ENCODE results near the gene SH3RF3. TPM values are rescaled to one million over a fixed set of nuclear protein-coding genes. Genes with fewer than 3 reads are reported as not detected.
A peak's percentile ranks its signal among the peaks of the same experiment; 100 is the strongest.

Gene SH3RF3
- total and polyA plus RNA-seq, 9 of the 15 experiments (the other 6 are each of a cell fraction or from before 2014, with no cell fraction given), result 0.02 TPM; not detected in 8

DNA sequence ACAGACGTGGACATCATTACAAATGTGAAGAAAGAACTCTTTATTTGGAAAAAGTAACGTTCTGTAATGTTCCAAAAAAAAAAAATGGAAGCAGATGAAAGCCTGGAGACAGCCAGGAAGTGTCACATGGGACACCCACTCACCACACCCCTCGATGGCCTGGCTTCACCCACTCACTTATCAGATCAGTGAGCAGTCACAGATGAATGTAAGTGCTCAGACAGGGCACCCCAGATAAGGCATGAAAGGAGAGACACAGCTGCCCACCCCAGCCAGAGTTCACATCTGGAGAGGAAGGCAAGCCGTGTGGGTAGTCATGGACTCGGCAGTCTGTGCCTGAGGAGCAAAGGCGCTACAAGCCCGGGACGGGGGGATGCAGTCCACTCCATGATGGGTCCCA, 379.6 kb downstream of the SH3RF3 start:
- FAIRE-seq (no peak), DNase-seq (ENCODE audit: extremely low read depth in 1 of 4, low spot score in 3 of 4) (peak in 1 of 4 experiments; percentile 15), ATAC-seq (no peak)
- Histone ChIP-seq H3K9me1 (ENCODE audit: control insufficient read depth, insufficient read depth, low read length) (no peaks in the 10 kb centered on the region), H3K27me3 (ENCODE audit: control insufficient read depth in 2 of 2, insufficient read depth in 2 of 2, low read length in 2 of 2) (peaks cover 2 to 33% of the 10 kb centered on the region in 2 experiments; a peak in 3 of 5 replicates), H3K79me2 (ENCODE audit: control insufficient read depth, insufficient read depth, low read length) (no peaks in the 10 kb centered on the region), H2AFZ (ENCODE audit: low read depth, low read length) (no peak overlapping the region), H3K27ac (ENCODE audit: extremely low read depth, low read depth, low read length) (no peak overlapping the region), H3K4me3 (no peak overlapping the region), H4K20me1 (replicated peaks; ENCODE audit: control insufficient read depth, insufficient read depth, low read length) (no peaks in the 10 kb centered on the region), H3K4me2 (ENCODE audit: insufficient read depth, low read length) (no peak overlapping the region), H3K9ac (ENCODE audit: insufficient read depth in 1 of 2, low read depth in 2 of 2, low read length in 2 of 2) (no peak overlapping the region), H3K9me3 (replicated peaks; ENCODE audit: control insufficient read depth, insufficient read depth, low read depth, low read length) (no peaks in the 10 kb centered on the region), H3K36me3 (ENCODE audit: control insufficient read depth, insufficient read depth, low read length) (no peaks in the 10 kb centered on the region), H3K4me1 (replicated peaks in 1 of 2; ENCODE audit: control insufficient read depth in 2 of 2, insufficient read depth in 2 of 2, low read length in 2 of 2) (no peaks in the 10 kb centered on the region)
- BruUV-seq (replicated peaks), result no TSS peak
- TF ChIP-seq EGR1 (conservative IDR thresholded peaks at IDR 0.05), result peak; percentile 44
- TF ChIP-seq RBM14 (IDR thresholded peaks at IDR 0.05; ENCODE audit: borderline replicate concordance, insufficient read depth, low read depth, low read length), result no peak
- peak; percentile 8; the same call in 1 of the 2 replicates for TF ChIP-seq CBFA2T3 (IDR thresholded peaks at IDR 0.05)
- TF ChIP-seq SNIP1 (IDR thresholded peaks at IDR 0.05; ENCODE audit: low read depth), result no peak
- in situ Hi-C loops (cut with MboI) (loop anchor here (10.0 kb wide), 1 partner anchor 384 kb away; the partner anchor contains the start of gene SH3RF3), intact Hi-C loops (cut with micrococcal nuclease) (no loop called here)
- WGBS (ENCODE audit: insufficient coverage, low coverage, missing lambda C conversion rate), result 0% methylated on average over 6 of the region's 8 CpGs
- CTCF ChIA-PET (ENCODE audit: low intra/inter-chr PET ratio), result no interaction called here
- POLR2A ChIA-PET, result no interaction called here

DNA sequence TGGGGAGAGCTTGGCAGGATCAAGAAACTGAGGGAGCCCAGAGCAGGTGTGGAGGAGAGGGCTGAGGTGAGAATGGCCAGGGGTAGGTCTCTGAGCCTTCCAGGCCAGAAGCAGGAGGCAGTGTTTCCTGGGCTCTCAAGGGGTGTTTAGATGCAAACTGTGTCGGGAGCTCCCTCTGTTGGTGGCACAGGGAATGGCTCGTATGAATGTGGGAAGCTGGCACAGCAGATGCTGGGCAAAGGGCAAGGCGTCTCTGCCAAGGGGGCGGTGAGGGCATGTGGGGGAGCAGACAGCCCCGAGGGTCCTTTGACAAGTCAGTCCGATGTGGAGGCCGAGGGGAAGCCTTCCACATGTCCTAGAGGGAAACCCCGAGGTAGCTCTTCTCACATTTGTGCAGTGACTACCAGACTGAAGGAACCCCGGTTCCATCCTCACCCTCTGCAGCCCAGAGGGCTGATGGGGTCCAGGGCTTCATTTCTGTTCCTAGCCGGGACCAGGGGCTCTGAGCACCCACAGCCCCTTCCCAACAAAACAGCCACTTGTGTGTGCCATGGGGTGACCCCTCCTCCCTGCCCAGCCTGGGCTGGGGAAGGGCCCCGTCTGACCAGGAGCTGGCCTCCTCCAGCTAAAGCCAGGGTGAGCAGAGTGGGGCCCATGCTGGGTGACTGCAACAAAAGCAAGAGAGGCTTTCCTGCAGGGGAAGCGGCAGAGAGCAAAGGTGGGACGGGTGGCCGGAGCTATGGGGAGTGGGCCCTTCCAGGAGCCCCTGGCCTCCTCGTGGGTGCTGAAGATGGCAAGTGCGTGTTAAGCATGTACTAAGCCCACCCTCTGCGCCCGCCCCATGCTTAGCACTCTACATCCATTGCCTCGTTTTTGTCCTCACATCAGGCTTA, 381.4 kb downstream of the SH3RF3 start:
- H3K4me1 ChIP-seq (replicated peaks in 1 of 2; ENCODE audit: control insufficient read depth in 2 of 2, insufficient read depth in 2 of 2, low read length in 2 of 2), result no peaks in the 10 kb centered on the region
- FAIRE-seq, result peak; percentile 72
- DNase-seq (ENCODE audit: extremely low read depth in 1 of 4, low spot score in 3 of 4), result peak; percentile 66 to 79 (median 74)
- in situ Hi-C loops (cut with MboI), result no loop called here
- H3K79me2 ChIP-seq (ENCODE audit: control insufficient read depth, insufficient read depth, low read length), result no peaks in the 10 kb centered on the region
- ATAC-seq, result peak; percentile 92
- ChIA-PET POLR2A (no interaction called here), CTCF (ENCODE audit: low intra/inter-chr PET ratio) (interaction anchor here (0.5 kb wide), 1 partner anchor 226 kb away, joined by 4 read pairs; no protein-coding TSS in a partner anchor)
- H3K27me3 ChIP-seq (ENCODE audit: control insufficient read depth in 2 of 2, insufficient read depth in 2 of 2, low read length in 2 of 2), result peaks cover 0 to 20% of the 10 kb centered on the region in 2 experiments; a peak in 2 of 5 replicates
- no peak overlapping the region for H3K27ac ChIP-seq (ENCODE audit: extremely low read depth, low read depth, low read length)
- H4K20me1 ChIP-seq (replicated peaks; ENCODE audit: control insufficient read depth, insufficient read depth, low read length), result peaks cover 4% of the 10 kb centered on the region; the same call in 1 of the 2 replicates
- no peak overlapping the region for H3K9ac ChIP-seq (ENCODE audit: insufficient read depth in 1 of 2, low read depth in 2 of 2, low read length in 2 of 2)
- H3K9me1 ChIP-seq (ENCODE audit: control insufficient read depth, insufficient read depth, low read length), result no peaks in the 10 kb centered on the region
- H3K4me2 ChIP-seq (ENCODE audit: insufficient read depth, low read length), result no peak overlapping the region
- no peaks in the 10 kb centered on the region for H3K9me3 ChIP-seq (replicated peaks; ENCODE audit: control insufficient read depth, insufficient read depth, low read depth, low read length)
- H2AFZ ChIP-seq (ENCODE audit: low read depth, low read length), result no peak overlapping the region
- 12% methylated on average over 16 of the region's 19 CpGs for WGBS (ENCODE audit: insufficient coverage, low coverage, missing lambda C conversion rate)
- intact Hi-C loops (cut with micrococcal nuclease), result loop anchor here (1.0 kb wide), 1 partner anchor 382 kb away; no protein-coding TSS in a partner anchor
- H3K36me3 ChIP-seq (ENCODE audit: control insufficient read depth, insufficient read depth, low read length), result no peaks in the 10 kb centered on the region
- no TSS peak for BruUV-seq (replicated peaks)
- H3K4me3 ChIP-seq, result no peak overlapping the region
- TF ChIP-seq, protein P1, sequence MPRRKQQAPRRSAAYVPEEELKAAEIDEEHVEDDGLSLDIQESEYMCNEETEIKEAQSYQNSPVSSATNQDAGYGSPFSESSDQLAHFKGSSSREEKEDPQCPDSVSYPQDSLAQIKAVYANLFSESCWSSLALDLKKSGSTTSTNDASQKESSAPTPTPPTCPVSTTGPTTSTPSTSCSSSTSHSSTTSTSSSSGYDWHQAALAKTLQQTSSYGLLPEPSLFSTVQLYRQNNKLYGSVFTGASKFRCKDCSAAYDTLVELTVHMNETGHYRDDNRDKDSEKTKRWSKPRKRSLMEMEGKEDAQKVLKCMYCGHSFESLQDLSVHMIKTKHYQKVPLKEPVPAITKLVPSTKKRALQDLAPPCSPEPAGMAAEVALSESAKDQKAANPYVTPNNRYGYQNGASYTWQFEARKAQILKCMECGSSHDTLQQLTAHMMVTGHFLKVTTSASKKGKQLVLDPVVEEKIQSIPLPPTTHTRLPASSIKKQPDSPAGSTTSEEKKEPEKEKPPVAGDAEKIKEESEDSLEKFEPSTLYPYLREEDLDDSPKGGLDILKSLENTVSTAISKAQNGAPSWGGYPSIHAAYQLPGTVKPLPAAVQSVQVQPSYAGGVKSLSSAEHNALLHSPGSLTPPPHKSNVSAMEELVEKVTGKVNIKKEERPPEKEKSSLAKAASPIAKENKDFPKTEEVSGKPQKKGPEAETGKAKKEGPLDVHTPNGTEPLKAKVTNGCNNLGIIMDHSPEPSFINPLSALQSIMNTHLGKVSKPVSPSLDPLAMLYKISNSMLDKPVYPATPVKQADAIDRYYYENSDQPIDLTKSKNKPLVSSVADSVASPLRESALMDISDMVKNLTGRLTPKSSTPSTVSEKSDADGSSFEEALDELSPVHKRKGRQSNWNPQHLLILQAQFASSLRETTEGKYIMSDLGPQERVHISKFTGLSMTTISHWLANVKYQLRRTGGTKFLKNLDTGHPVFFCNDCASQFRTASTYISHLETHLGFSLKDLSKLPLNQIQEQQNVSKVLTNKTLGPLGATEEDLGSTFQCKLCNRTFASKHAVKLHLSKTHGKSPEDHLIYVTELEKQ (CRISPR knock-in tag; IDR thresholded peaks at IDR 0.05), result no peak
- TF ChIP-seq, protein P2, sequence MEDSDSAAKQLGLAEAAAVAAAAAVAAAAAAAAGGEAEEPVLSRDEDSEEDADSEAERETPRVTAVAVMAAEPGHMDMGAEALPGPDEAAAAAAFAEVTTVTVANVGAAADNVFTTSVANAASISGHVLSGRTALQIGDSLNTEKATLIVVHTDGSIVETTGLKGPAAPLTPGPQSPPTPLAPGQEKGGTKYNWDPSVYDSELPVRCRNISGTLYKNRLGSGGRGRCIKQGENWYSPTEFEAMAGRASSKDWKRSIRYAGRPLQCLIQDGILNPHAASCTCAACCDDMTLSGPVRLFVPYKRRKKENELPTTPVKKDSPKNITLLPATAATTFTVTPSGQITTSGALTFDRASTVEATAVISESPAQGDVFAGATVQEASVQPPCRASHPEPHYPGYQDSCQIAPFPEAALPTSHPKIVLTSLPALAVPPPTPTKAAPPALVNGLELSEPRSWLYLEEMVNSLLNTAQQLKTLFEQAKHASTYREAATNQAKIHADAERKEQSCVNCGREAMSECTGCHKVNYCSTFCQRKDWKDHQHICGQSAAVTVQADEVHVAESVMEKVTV (CRISPR knock-in tag; IDR thresholded peaks at IDR 0.05), result peak; percentile 57
